ENCODE results near the gene MLLT1. TPM values are rescaled to one million over a fixed set of nuclear protein-coding genes. Genes with fewer than 3 reads are reported as not detected.

MLLT1 gene
- total RNA-seq, 1 experiment from 2014 or later: 5.8 TPM

GRCh38 chr19:6278740-6279619, 795 bp downstream of the MLLT1 start:
- in situ Hi-C loops (cut with HindIII; ENCODE audit: low pct_unique_long_range_greater_than_20kb, low sequenced_read_pairs): no loop called here
- DNase-seq (ENCODE audit: low read depth, low spot score): no peak

DNA sequence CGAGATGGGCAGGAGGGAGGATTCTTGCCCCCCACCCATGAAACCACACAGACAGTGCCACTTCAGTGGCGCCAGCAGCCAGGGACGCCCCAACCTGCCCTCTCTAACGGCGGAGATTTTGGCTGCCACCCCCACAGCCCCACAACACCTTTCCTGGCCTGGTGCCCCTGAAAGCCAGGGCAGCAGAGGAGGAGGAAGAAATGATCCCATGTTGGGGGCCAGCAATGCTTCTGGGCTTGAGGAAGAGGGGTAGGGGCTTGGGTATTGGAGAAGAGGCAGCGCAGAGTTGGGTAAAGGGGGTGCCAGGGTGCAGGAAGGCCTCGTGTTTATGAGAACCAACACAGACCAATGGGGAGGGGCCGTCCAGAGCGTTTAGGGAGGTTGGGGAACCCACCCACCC, 1.7 kb downstream of the MLLT1 start:
- DNase-seq (ENCODE audit: low read depth, low spot score): no peak
- in situ Hi-C loops (cut with HindIII; ENCODE audit: low pct_unique_long_range_greater_than_20kb, low sequenced_read_pairs): no loop called here

- DNase-seq (ENCODE audit: low read depth, low spot score): no peak
- in situ Hi-C loops (cut with HindIII; ENCODE audit: low pct_unique_long_range_greater_than_20kb, low sequenced_read_pairs): no loop called here
Observed at GRCh38 chr19:6276447-6276846, 3.3 kb downstream of the MLLT1 start.

- no peak for DNase-seq (ENCODE audit: low read depth, low spot score)
- in situ Hi-C loops (cut with HindIII; ENCODE audit: low pct_unique_long_range_greater_than_20kb, low sequenced_read_pairs): no loop called here
Observed at GRCh38 chr19:6275170-6275744, 4.5 kb downstream of the MLLT1 start.

GRCh38 chr19:6274756-6275155, 5.0 kb downstream of the MLLT1 start:
- no peak for DNase-seq (ENCODE audit: low read depth, low spot score)
- in situ Hi-C loops (cut with HindIII; ENCODE audit: low pct_unique_long_range_greater_than_20kb, low sequenced_read_pairs): no loop called here

DNA sequence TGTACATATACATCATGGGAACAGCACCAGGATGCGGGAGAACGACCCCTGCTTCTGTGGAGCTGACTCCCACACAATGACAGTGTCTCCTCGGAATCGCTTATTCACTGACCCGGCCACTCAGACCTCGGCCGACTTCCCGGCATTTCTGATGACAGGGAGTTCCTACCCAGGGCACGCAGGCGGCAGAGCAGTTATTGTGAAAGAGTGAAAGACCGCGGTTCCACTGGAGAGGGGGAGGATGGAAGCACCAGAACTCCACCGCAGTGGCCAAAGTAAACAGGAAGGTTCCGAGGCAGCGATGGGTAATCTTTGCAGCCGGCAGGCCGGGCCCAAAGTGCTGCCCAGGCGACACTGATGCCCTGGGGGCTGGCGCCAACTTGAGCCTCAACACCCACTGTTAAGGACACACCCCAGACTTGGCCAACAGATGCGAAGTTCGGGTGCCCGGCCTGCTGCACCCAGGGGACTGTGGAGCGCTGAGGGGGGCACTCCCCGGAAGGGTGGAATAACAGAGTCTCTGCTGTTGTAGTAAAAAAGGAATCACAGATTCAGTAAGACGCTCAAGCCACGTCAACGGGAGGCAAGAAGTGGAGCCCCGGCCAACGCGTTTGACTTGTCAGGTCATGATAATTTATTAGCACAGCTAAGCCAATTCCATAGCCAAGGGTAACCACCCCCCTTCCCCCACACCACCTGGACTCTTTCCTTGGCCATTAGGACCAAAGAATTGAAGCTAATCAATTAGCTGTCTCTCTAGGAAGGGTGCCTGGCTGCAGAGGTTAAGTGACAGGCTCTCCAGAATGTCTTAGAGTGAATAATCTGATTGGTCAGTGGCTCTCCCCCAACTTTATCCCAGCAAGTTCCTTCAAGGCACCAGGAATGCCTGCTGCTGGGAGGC, 5.8 kb downstream of the MLLT1 start:
- in situ Hi-C loops (cut with HindIII; ENCODE audit: low pct_unique_long_range_greater_than_20kb, low sequenced_read_pairs): no loop called here
- DNase-seq (ENCODE audit: low read depth, low spot score): no peak

DNA sequence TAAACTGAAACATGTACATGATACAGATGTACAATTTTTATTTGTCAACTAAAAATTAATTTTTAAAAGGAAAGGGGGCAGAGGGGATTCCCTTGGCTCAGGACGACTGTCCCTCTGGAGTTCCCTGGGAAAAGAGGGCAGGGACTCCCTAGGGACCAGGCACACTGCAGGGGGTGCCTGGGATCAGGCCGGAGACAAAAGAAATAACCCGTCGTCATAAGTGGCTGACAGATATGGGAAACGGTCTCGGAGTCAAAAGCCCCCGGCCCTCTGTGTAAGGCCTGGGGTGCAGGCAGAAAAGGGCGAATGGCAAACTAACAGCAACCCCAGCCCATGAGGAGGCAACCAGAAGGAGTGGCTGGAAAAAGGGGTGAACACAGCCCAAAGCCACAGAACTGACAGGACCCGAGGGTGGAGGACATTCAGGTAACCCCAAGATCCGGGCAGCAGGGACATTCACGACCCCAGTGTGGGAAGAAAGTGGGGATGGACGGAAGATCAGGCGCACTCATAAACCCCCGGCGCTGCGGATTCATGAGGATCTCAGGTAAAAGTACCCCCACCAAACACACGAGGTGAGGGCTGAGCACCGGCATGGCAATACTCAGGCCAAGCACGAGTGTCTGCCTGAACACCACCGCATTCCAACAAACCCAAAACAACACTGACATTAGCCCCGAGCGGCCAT, 6.7 kb downstream of the MLLT1 start:
- in situ Hi-C loops (cut with HindIII; ENCODE audit: low pct_unique_long_range_greater_than_20kb, low sequenced_read_pairs): no loop called here
- DNase-seq (ENCODE audit: low read depth, low spot score): no peak

DNA sequence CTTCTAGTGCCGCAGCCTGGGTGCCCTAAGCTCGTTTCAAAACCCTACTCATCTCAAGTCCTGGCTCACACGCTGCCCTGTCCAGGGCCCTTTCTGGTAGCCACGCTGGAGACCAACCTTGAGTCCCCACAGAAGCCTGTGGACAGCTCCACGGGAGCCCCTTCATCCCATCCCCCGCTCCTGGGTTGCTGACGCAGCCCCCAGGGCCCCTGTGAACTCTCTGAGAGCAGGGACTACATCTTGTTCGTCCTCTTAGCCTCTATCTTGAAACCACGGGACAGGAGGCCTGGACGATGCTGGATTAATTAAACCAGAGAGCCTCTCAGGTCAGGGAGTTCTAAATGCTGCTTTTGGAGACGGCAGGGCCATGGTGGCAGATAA, 7.4 kb downstream of the MLLT1 start:
- DNase-seq (ENCODE audit: low read depth, low spot score): no peak
- in situ Hi-C loops (cut with HindIII; ENCODE audit: low pct_unique_long_range_greater_than_20kb, low sequenced_read_pairs): no loop called here

DNA sequence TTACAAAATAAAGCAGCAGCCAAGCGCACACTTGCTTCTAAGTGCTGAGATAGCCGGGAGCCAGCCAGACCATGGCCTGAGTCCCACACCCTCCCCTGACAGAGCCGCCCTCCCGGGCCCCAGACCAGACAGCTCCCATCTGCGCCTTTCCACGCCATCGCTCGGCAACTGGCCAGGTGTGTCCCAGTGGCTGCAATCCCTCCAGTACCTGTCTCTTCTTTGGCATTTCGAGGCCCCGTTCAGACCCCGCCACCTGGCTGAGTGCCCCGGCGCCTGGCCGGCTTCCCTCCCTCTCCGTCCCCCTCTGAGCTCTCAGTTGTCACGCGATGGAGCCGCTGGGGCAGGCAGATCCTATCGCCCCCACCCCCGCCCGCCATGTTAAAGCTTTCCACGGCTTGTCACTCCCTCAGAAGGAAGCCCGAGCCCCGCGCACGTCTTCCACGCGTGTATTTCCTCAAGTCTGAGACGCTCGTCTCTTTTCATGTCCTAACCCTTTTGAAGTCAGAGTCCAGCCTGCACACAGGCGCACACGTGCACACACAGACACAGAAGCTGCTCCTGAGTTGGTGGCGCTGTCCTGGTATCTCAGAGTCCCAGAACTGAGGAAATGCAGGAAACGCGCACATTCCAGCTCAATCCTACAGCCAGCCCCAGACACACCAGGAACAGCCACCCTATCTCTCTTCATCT, 7.9 kb downstream of the MLLT1 start:
- DNase-seq (ENCODE audit: low read depth, low spot score): no peak

DNA sequence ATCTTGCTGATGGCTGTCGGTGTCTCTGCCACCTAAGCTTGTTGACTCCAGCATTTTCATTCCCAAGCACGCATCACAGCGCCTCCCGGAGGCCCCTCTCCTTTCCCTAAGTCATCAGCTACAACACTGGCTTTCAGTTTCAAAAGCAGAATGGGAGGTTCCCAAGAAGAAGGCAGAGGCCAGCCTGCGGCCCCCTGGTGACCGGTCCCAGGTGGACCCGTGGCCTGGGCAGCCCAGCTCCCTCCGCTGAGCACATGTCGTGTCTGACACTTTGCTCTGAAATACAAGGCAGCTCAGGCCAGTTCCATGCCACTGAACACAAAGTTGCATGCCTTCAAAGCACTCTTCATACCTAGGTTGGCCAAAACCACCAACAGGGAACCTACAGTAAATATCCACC, 8.5 kb downstream of the MLLT1 start:
- DNase-seq (ENCODE audit: low read depth, low spot score): no peak
- in situ Hi-C loops (cut with HindIII; ENCODE audit: low pct_unique_long_range_greater_than_20kb, low sequenced_read_pairs): no loop called here

More for the DNA sequence above, 7.9 kb downstream of the MLLT1 start:
- in situ Hi-C loops (cut with HindIII; ENCODE audit: low pct_unique_long_range_greater_than_20kb, low sequenced_read_pairs): no loop called here

DNA sequence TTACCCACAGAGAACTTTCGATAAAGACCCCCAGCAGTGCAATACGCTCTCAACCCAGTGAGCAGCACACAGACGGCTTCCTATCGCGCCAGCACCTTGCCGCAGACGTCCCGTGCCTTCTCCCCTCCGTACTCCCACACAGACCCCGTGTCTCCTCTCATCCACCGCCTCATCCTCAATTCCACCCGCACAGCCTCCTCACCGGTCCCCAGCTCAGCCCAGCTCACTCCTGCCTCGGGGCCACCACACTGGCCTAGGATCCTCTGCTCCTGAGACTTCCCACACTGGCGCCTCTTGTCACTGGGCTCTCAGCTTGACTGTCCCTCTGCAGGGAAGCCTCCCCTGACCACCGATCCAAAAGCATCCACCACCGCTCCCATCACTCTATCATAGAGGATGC, 9.0 kb downstream of the MLLT1 start:
- DNase-seq (ENCODE audit: low read depth, low spot score): no peak
- in situ Hi-C loops (cut with HindIII; ENCODE audit: low pct_unique_long_range_greater_than_20kb, low sequenced_read_pairs): no loop called here

- in situ Hi-C loops (cut with HindIII; ENCODE audit: low pct_unique_long_range_greater_than_20kb, low sequenced_read_pairs): no loop called here
- DNase-seq (ENCODE audit: low read depth, low spot score): no peak
Observed at GRCh38 chr19:6270076-6270745, 9.6 kb downstream of the MLLT1 start.

- no peak for DNase-seq (ENCODE audit: low read depth, low spot score)
- in situ Hi-C loops (cut with HindIII; ENCODE audit: low pct_unique_long_range_greater_than_20kb, low sequenced_read_pairs): no loop called here
Observed at GRCh38 chr19:6269101-6269886, 10.5 kb downstream of the MLLT1 start.

- in situ Hi-C loops (cut with HindIII; ENCODE audit: low pct_unique_long_range_greater_than_20kb, low sequenced_read_pairs): no loop called here
- DNase-seq (ENCODE audit: low read depth, low spot score): no peak
Observed at GRCh38 chr19:6268382-6268771, 11.4 kb downstream of the MLLT1 start.

GRCh38 chr19:6267552-6268381, 12.0 kb downstream of the MLLT1 start:
- DNase-seq (ENCODE audit: low read depth, low spot score): no peak

More at GRCh38 chr19:6267552-6268381, 12.0 kb downstream of the MLLT1 start:
- in situ Hi-C loops (cut with HindIII; ENCODE audit: low pct_unique_long_range_greater_than_20kb, low sequenced_read_pairs): no loop called here
